HG02759 (cell line): ENCODE data around the gene CLDN7.

Source experiments
- ATAC-seq: cut with Tn5 transposase; IDR thresholded peaks from one replicate; pipeline ENCODE4 v1.9.1; 2021; ENCODE audit warnings: mild to moderate bottlenecking, moderate library complexity; ENCODE audit not compliant: unreplicated experiment

CLDN7 gene

GRCh38 chr17:7262192-7262934 is at the start of gene CLDN7:
Gene CLDN7, minus strand, starts transcription at chr17:7262478. Its CDS starts 435 bp downstream, at chr17:7262043.
- ATAC-seq = no peak

GRCh38 chr17:7311110-7311705 is 48.9 kb upstream of the CLDN7 start:
- ATAC-seq = no peak

GRCh38 chr17:7309628-7310027 is 47.4 kb upstream of the CLDN7 start:
- ATAC-seq = no peak

GRCh38 chr17:7308625-7309433 is 46.6 kb upstream of the CLDN7 start:
- ATAC-seq = no peak

GRCh38 chr17:7307686-7308624 is 45.7 kb upstream of the CLDN7 start:
- ATAC-seq = no peak

GRCh38 chr17:7306911-7307685 is 44.8 kb upstream of the CLDN7 start, which contains the start of gene EIF5A:
Gene EIF5A, plus strand, starts transcription at chr17:7307628. Its CDS starts 2,008 bp downstream, at chr17:7309636.
- peak; percentile 77 for ATAC-seq

GRCh38 chr17:7304179-7304578 is 41.9 kb upstream of the CLDN7 start:
- ATAC-seq = no peak

- no peak for ATAC-seq
Measured at GRCh38 chr17:7296189-7296861, 34.0 kb upstream of the CLDN7 start.

- ATAC-seq = no peak
Measured at GRCh38 chr17:7295230-7296180, 33.2 kb upstream of the CLDN7 start.

GRCh38 chr17:7294614-7295153 is 32.4 kb upstream of the CLDN7 start, which contains the start of gene YBX2:
Gene YBX2, minus strand, starts transcription at chr17:7294639. Its CDS starts 139 bp downstream, at chr17:7294500.
- ATAC-seq = peak; percentile 59

GRCh38 chr17:7293816-7294613 is 31.7 kb upstream of the CLDN7 start:
- ATAC-seq = no peak

GRCh38 chr17:7293159-7293558 is 30.9 kb upstream of the CLDN7 start:
- no peak for ATAC-seq

GRCh38 chr17:7292729-7293128 is 30.5 kb upstream of the CLDN7 start:
- no peak for ATAC-seq

- ATAC-seq = no peak
Measured at GRCh38 chr17:7292194-7292593, 29.9 kb upstream of the CLDN7 start.

GRCh38 chr17:7290685-7291084 is 28.4 kb upstream of the CLDN7 start:
- ATAC-seq = no peak

- no peak for ATAC-seq
Measured at GRCh38 chr17:7290166-7290565, 27.9 kb upstream of the CLDN7 start.
